ENCODE results near the gene PCYOX1L. TPM values are rescaled to one million over a fixed set of nuclear protein-coding genes. Genes with fewer than 3 reads are reported as not detected.

Gene PCYOX1L
- total and polyA plus RNA-seq, 2 of the 8 experiments (the other 6 are each of a cell fraction or from before 2014, with no cell fraction given), result 6.8 to 17.2 TPM

GRCh38 chr5:149349382-149349781, 8.5 kb upstream of the PCYOX1L start:
- Histone ChIP-seq H3K18ac (ENCODE audit: extremely low read depth, low read length) (no peak overlapping the region), H3K4me1 (replicated peaks in 1 of 4; ENCODE audit: control insufficient read depth in 3 of 4, insufficient read depth in 4 of 4, low read length in 3 of 4) (peaks cover 0 to 5% (median 1%) of the 10 kb centered on the region in 4 experiments; a peak in 4 of 7 replicates), H3K27me3 (replicated peaks in 1 of 4; ENCODE audit: control insufficient read depth in 3 of 4, extremely low read depth in 1 of 4, insufficient read depth in 3 of 4, low read length in 3 of 4) (no peaks in the 10 kb centered on the region), H3K56ac (replicated peaks; ENCODE audit: insufficient read length, low read depth, low read length) (no peak overlapping the region), H2BK20ac (ENCODE audit: low read length) (no peak overlapping the region), H4K8ac (ENCODE audit: extremely low read depth, insufficient read depth, low read length) (no peak overlapping the region), H2BK15ac (ENCODE audit: low read length) (no peak overlapping the region), H2BK120ac (replicated peaks; ENCODE audit: low read depth, low read length) (no peak overlapping the region), H2BK12ac (ENCODE audit: low read depth, low read length) (no peak overlapping the region), H3K9ac (replicated peaks in 1 of 4; ENCODE audit: extremely low read depth in 1 of 4, low read depth in 3 of 4, low read length in 3 of 4) (no peak overlapping the region), H2AK5ac (ENCODE audit: low read depth, low read length) (no peak overlapping the region), H3K23ac (ENCODE audit: insufficient read length) (no peak overlapping the region), H3K79me2 (ENCODE audit: control insufficient read depth in 1 of 2, insufficient read depth in 2 of 2, low read length in 2 of 2) (peaks cover 0 to 32% of the 10 kb centered on the region in 2 experiments; a peak in 2 of 4 replicates), H3K4me2 (ENCODE audit: insufficient read depth in 1 of 2, low read depth in 2 of 2, low read length in 2 of 2) (no peak overlapping the region), H2BK5ac (ENCODE audit: low read depth, low read length) (no peak overlapping the region), H3K9me3 (ENCODE audit: insufficient read depth in 2 of 2, low read depth in 1 of 2, low read length in 1 of 2) (no peaks in the 10 kb centered on the region), H3K27ac (ENCODE audit: low read depth, low read length) (no peak overlapping the region), H4K91ac (replicated peaks; ENCODE audit: insufficient read length, low read length) (no peak overlapping the region), H4K5ac (ENCODE audit: insufficient read length, low read depth, low read length) (no peak overlapping the region), H3K4me3 (ENCODE audit: extremely low read depth in 1 of 4, insufficient read depth in 2 of 4, low read depth in 3 of 4, low read length in 4 of 4) (no peak overlapping the region), H3K36me3 (ENCODE audit: control insufficient read depth in 2 of 4, insufficient read depth in 4 of 4, low read length in 3 of 4) (peaks cover 26 to 75% (median 49%) of the 10 kb centered on the region in 4 experiments), H4K20me1 (replicated peaks in 1 of 2; ENCODE audit: control insufficient read depth in 1 of 2, insufficient read depth in 2 of 2, low read length in 2 of 2) (peaks cover 3 to 4% of the 10 kb centered on the region in 2 experiments), H3K14ac (ENCODE audit: insufficient read length) (no peak overlapping the region), H3K23me2 (ENCODE audit: low read depth, low read length) (peaks cover 12% of the 10 kb centered on the region), H3K79me1 (ENCODE audit: low read depth, low read length) (no peaks in the 10 kb centered on the region; the same call in 1 of the 2 replicates), H2AFZ (ENCODE audit: low read length) (no peak overlapping the region), H3K4ac (replicated peaks; ENCODE audit: insufficient read length, low read depth, low read length) (no peak overlapping the region)
- DNase-seq (ENCODE audit: low read depth in 1 of 2, low spot score in 2 of 2) (no peak), FAIRE-seq (no peak)
- CTCF ChIA-PET (ENCODE audit: partially characterized antibody), result interaction anchor here (0.7 to 1.0 kb wide), 2 partner anchors 22 to 32 kb away, joined by 3 to 4 read pairs; no protein-coding TSS in a partner anchor
- 92% methylated on average over 4 of the region's 4 CpGs; no CpG with 5 or more reads in 1 of the 2 experiments for WGBS, 2 experiments (ENCODE audit: extremely low coverage in 1 of 2, insufficient coverage in 1 of 2, insufficient read length in 1 of 2, insufficient replicate concordance in 2 of 2, low coverage in 1 of 2, low lambda C conversion rate in 2 of 2, missing lambda C conversion rate in 1 of 2)
- POLR2A ChIA-PET (ENCODE audit: partially characterized antibody), result interaction anchor here (1.3 to 1.8 kb wide), 2 partner anchors 28 to 57 kb away, joined by 3 to 4 read pairs; no protein-coding TSS in a partner anchor
- no peak for TF ChIP-seq CBX8 (IDR thresholded peaks at IDR 0.05; ENCODE audit: borderline replicate concordance, low read depth, low read length)
- TF ChIP-seq MAX (IDR thresholded peaks at IDR 0.05), result no peak
- no peak for TF ChIP-seq KDM4A (IDR thresholded peaks at IDR 0.05; ENCODE audit: low read depth, low read length, severe bottlenecking)
- TF ChIP-seq EZH2 (IDR thresholded peaks at IDR 0.05; ENCODE audit: low read depth, low read length, severe bottlenecking), result no peak
- TF ChIP-seq ZNF274 (IDR thresholded peaks at IDR 0.05; ENCODE audit: borderline replicate concordance, extremely low read depth, low read length), result no peak
- TF ChIP-seq CTBP2 (IDR thresholded peaks at IDR 0.05; ENCODE audit: borderline replicate concordance, insufficient read depth, insufficient read length, low read length), result no peak
- no peak for TF ChIP-seq RAD21 (IDR thresholded peaks at IDR 0.05 in 1 of 2, conservative IDR thresholded peaks at IDR 0.05 in 1 of 2; ENCODE audit: low read depth in 2 of 2, low read length in 2 of 2)
- TF ChIP-seq BCL11A (IDR thresholded peaks at IDR 0.05; ENCODE audit: low read depth in 2 of 2, low read length in 2 of 2), result no peak
- TF ChIP-seq SP1 (IDR thresholded peaks at IDR 0.05; ENCODE audit: low read depth, low read length), result no peak
- TF ChIP-seq NANOG (IDR thresholded peaks at IDR 0.05; ENCODE audit: insufficient read depth, low read depth, low read length, poor library complexity, severe bottlenecking), result no peak
- TF ChIP-seq CBX5 (IDR thresholded peaks at IDR 0.05; ENCODE audit: low read depth, low read length), result no peak
- no peak for TF ChIP-seq SIX5 (IDR thresholded peaks at IDR 0.05; ENCODE audit: low read depth, low read length)
